K562 (cell line): Measurements from ENCODE around the gene TNIK. TPM values are rescaled to one million over a fixed set of nuclear protein-coding genes. Genes with fewer than 3 reads are reported as not detected.

ENCODE experiments used
- BRD9 ChIP-seq: fragments of 450-650 bp; IDR thresholded peaks from 2 replicates; pipeline ENCODE4 v1.6.1; 2018; ENCODE audit warnings: low read depth; ENCODE audit not compliant: partially characterized antibody
- CREM ChIP-seq: IDR thresholded peaks from 2 replicates; pipeline ENCODE4 v1.6.1; 2014; ENCODE audit warnings: antibody characterized with exemption, low read depth
- E2F3 ChIP-seq: fragments of 250-450 bp; sonication (Bioruptor Pico); IDR thresholded peaks from 2 replicates; pipeline ENCODE4 v1.4.0; 2020; ENCODE audit warnings: mild to moderate bottlenecking
- FOSL1 ChIP-seq: fragments of 200-800 bp; sonication (Bioruptor generic); conservative IDR thresholded peaks from 2 replicates; pipeline ENCODE4 v1.6.1; 2016; ENCODE audit warnings: missing genetic modification characterization, missing compliant biosample characterization
- FOXK1 ChIP-seq: sonication (generic); formaldehyde crosslinking; IDR thresholded peaks from 2 replicates; pipeline ENCODE4 v1.8.0; 2022; ENCODE audit warnings: missing genetic modification reagents, mild to moderate bottlenecking, borderline replicate concordance
- HLTF ChIP-seq: fragments of 450-650 bp; IDR thresholded peaks from 2 replicates; pipeline ENCODE4 v1.6.1; 2016
- ID3 ChIP-seq, 2 experiments: fragments of 250-450 bp in 1 of 2; fragments of 450-650 bp in 1 of 2; sonication (Bioruptor Pico) in 1 of 2; IDR thresholded peaks; 2 replicates each; pipeline versions ENCODE4 v1.6.1 to v1.8.0; 2016 to 2021; ENCODE audit warnings: mild to moderate bottlenecking in 2 of 2, moderate library complexity in 2 of 2, missing compliant biosample characterization in 1 of 2, missing genetic modification characterization in 1 of 2
- L3MBTL2 ChIP-seq: fragments of 450-650 bp; IDR thresholded peaks from 2 replicates; pipeline ENCODE4 v1.6.1; 2016; ENCODE audit warnings: mild to moderate bottlenecking, moderate library complexity
- MTA3 ChIP-seq: fragments of 450-650 bp; formaldehyde crosslinking; IDR thresholded peaks from 2 replicates; pipeline ENCODE4 v1.6.1; 2017; ENCODE audit warnings: mild to moderate bottlenecking, borderline replicate concordance
- NCOA1 ChIP-seq: fragments of 450-650 bp; IDR thresholded peaks from 2 replicates; pipeline ENCODE4 v1.6.1; 2016; ENCODE audit warnings: low read depth
- NFE2 ChIP-seq: IDR thresholded peaks from 2 replicates; pipeline ENCODE4 v1.6.1; 2014; ENCODE audit warnings: antibody characterized with exemption, low read depth
- PHB2 ChIP-seq: fragments of 450-650 bp; IDR thresholded peaks from 2 replicates; pipeline ENCODE4 v1.6.1; 2017; ENCODE audit warnings: low read depth
- PKNOX1 ChIP-seq: fragments of 450-650 bp; IDR thresholded peaks from 2 replicates; pipeline ENCODE4 v1.6.1; 2016
- RBFOX2 ChIP-seq: fragments of 200-400 bp; formaldehyde crosslinking; IDR thresholded peaks from 2 replicates; pipeline ENCODE4 v1.6.1; 2017; ENCODE audit warnings: low read depth, mild to moderate bottlenecking, low read length, moderate library complexity
- RCOR1 ChIP-seq, 2 experiments: IDR thresholded peaks; 2 replicates each; pipeline ENCODE4 v1.6.1; 2012; ENCODE audit warnings: low read depth in 2 of 2, low read length in 2 of 2, borderline replicate concordance in 1 of 2, improper control_type of control experiment in 1 of 2
- RNF2 ChIP-seq: sonication (generic); IDR thresholded peaks from 2 replicates; pipeline ENCODE4 v1.6.1; 2016
- SIN3B ChIP-seq: fragments of 450-650 bp; IDR thresholded peaks from 2 replicates; pipeline ENCODE4 v1.6.1; 2017; ENCODE audit warnings: low read depth, mild to moderate bottlenecking, moderate library complexity
- SMARCE1 ChIP-seq: fragments of 450-650 bp; IDR thresholded peaks from 2 replicates; pipeline ENCODE4 v1.7.1; 2016; ENCODE audit warnings: mild to moderate bottlenecking
- SNAPC5 ChIP-seq: fragments of 250-450 bp; sonication (Bioruptor Pico); IDR thresholded peaks from 2 replicates; pipeline ENCODE4 v1.8.0; 2021; ENCODE audit warnings: moderate library complexity, mild to moderate bottlenecking, inconsistent platforms
- TAF1 ChIP-seq: IDR thresholded peaks from 2 replicates; pipeline ENCODE4 v1.6.1; 2011; ENCODE audit warnings: mild to moderate bottlenecking, low read length, moderate library complexity; ENCODE audit not compliant: insufficient read depth, control insufficient read depth, severe bottlenecking; ENCODE audit errors: extremely low read depth
- TAF9B ChIP-seq: fragments of 450-650 bp; IDR thresholded peaks from 2 replicates; pipeline ENCODE4 v1.6.1; 2018; ENCODE audit warnings: mild to moderate bottlenecking; ENCODE audit not compliant: partially characterized antibody
- TFAM ChIP-seq: fragments of 250-450 bp; sonication (Bioruptor Pico); conservative IDR thresholded peaks from 2 replicates; pipeline ENCODE4 v1.5.0; 2021; ENCODE audit warnings: mild to moderate bottlenecking, moderate library complexity
- ZNF23 ChIP-seq: fragments of 250-450 bp; sonication (Bioruptor Pico); IDR thresholded peaks from 2 replicates; pipeline ENCODE4 v1.4.0; 2020; ENCODE audit warnings: mild to moderate bottlenecking
- ZNF584 ChIP-seq: fragments of 200-800 bp; sonication (Bioruptor generic); IDR thresholded peaks from 2 replicates; pipeline ENCODE4 v1.6.1; 2016; ENCODE audit warnings: low read depth, mild to moderate bottlenecking, missing genetic modification characterization, missing compliant biosample characterization
- polyA plus RNA-seq, 8 experiments: library from polyadenylated mRNA; depleted of rRNA in 4 of 8; stranded (reverse) in 5 of 8; unstranded in 3 of 8; fragments of >200 nt; fragmentation: Nextera tagmentation in 2 of 8; fragmentation: Illumina TruSeq in 1 of 8; extraction: Ambion mirVana in 2 of 8; extraction: Trizol in 1 of 8; gene quantifications; 2 replicates each; pipeline versions ENCODE4 v1.2.1 to v1.2.3, GENCODE V29; 2011 to 2014; ENCODE audit warnings: inconsistent platforms in 1 of 8, missing spikeins in 1 of 8
- total RNA-seq, 7 experiments: library from RNA; depleted of rRNA in 6 of 7; stranded (reverse); fragments of >200 nt in 6 of 7; fragmentation: Illumina TruSeq in 2 of 7; extraction: Trizol in 2 of 7; gene quantifications; 2 replicates each; pipeline versions ENCODE4 v1.2.1 to v1.2.3, GENCODE V29; 2011 to 2021; ENCODE audit warnings: low replicate concordance in 1 of 7

TNIK gene
- total and polyA plus RNA-seq, 9 of the 15 experiments (the other 6 are each of a cell fraction or from before 2014, with no cell fraction given): 6.6 to 39.0 (median 24.7) TPM

- 0 out of 2 replicates have a peak, but pooled peaks have one; percentile 35 for TF ChIP-seq L3MBTL2
- peak; percentile 34; the same call in 1 of the 2 replicates for TF ChIP-seq ZNF584 (CRISPR knock-in tag)
- TF ChIP-seq TAF1: peak; percentile 21
- peak; percentile 94 for TF ChIP-seq NCOA1
- peak; percentile 89 for TF ChIP-seq CREM
- peak; percentile 92 for TF ChIP-seq PHB2
- peak; percentile 95 for TF ChIP-seq FOSL1 (tag)
- no peak for TF ChIP-seq TFAM (CRISPR knock-in tag)
- TF ChIP-seq ID3 (CRISPR knock-in tag; IDR thresholded peaks at IDR 0.05): no peak
- TF ChIP-seq ID3 (tag; IDR thresholded peaks at IDR 0.05): 0 out of 2 replicates have a peak, but pooled peaks have one; percentile 46
- TF ChIP-seq FOXK1 (CRISPR knock-in tag): no peak
- TF ChIP-seq BRD9: peak; percentile 78
- peak; percentile 72 for TF ChIP-seq NFE2
- no peak for TF ChIP-seq SIN3B
- peak; percentile 59 to 97; a peak in 3 of 4 replicates for TF ChIP-seq RCOR1 (IDR thresholded peaks at IDR 0.05; ENCODE audit: borderline replicate concordance in 1 of 2, low read depth in 2 of 2, low read length in 2 of 2)
- no peak for TF ChIP-seq E2F3 (CRISPR knock-in tag)
- peak; percentile 62 for TF ChIP-seq PKNOX1
- peak; percentile 89 for TF ChIP-seq MTA3
- TF ChIP-seq SNAPC5: no peak
- TF ChIP-seq SMARCE1: peak; percentile 100
- TF ChIP-seq RBFOX2: no peak; the same call in 1 of the 2 replicates
- no peak for TF ChIP-seq ZNF23 (CRISPR knock-in tag)
- peak; percentile 95 for TF ChIP-seq RNF2
- TF ChIP-seq TAF9B: peak; percentile 56
- peak; percentile 52; the same call in 1 of the 2 replicates for TF ChIP-seq HLTF
Measured at GRCh38 chr3:171470714-171471227, 10.6 kb upstream of the TNIK start (continued).
